Keratinocyte (primary cell): Measurements from ENCODE around the gene ELOF1. TPM values are rescaled to one million over a fixed set of nuclear protein-coding genes. Genes with fewer than 3 reads are reported as not detected.

Experiments
- DNase-seq: peaks from one replicate; pipeline ENCODE4 v3.0.0-alpha.2; 2011; ENCODE audit warnings: low read depth, missing footprints, low spot score
- FAIRE-seq: peaks from 2 replicates; lab custom pipeline; 2011; peaks lifted over from hg19 to GRCh38; lab: Jason Lieb, UNC
- H2AFZ ChIP-seq: 2 replicates; pipeline ENCODE4 v1.6.0; 2012; ENCODE audit warnings: low read length, control low read depth, inconsistent platforms; ENCODE audit not compliant: control insufficient read depth
- H3K27ac ChIP-seq: 2 replicates; pipeline ENCODE4 v1.5.1; 2011; ENCODE audit warnings: low read length; ENCODE audit not compliant: control insufficient read depth, insufficient read depth
- H3K27me3 ChIP-seq: 3 replicates; pipeline ENCODE4 v1.6.0; 2011; ENCODE audit warnings: low read length; ENCODE audit not compliant: control insufficient read depth, insufficient read depth; ENCODE audit errors: extremely low read depth
- H3K36me3 ChIP-seq, 2 experiments: 2 replicates in 1 of 2; 3 replicates in 1 of 2; pipeline ENCODE4 v1.5.1; 2011; ENCODE audit warnings: low read length in 2 of 2, mild to moderate bottlenecking in 1 of 2; ENCODE audit not compliant: control insufficient read depth in 2 of 2, insufficient read depth in 2 of 2; ENCODE audit errors: extremely low read depth in 1 of 2
- H3K4me1 ChIP-seq: 3 replicates; pipeline ENCODE4 v1.5.1; 2011; ENCODE audit warnings: low read length; ENCODE audit not compliant: control insufficient read depth, insufficient read depth; ENCODE audit errors: extremely low read depth
- H3K4me2 ChIP-seq: 3 replicates; pipeline ENCODE4 v1.6.0; 2011; ENCODE audit warnings: low read depth, low read length; ENCODE audit not compliant: control insufficient read depth, insufficient read depth; ENCODE audit errors: extremely low read depth
- H3K4me3 ChIP-seq, 3 experiments: fragments of 200-600 bp in 1 of 3; sonication (generic) in 1 of 3; 2 replicates in 2 of 3; 3 replicates in 1 of 3; pipeline ENCODE4 v1.5.1; 2011 to 2016; ENCODE audit warnings: low read length in 3 of 3, mild to moderate bottlenecking in 3 of 3, control low read depth in 2 of 3, inconsistent platforms in 1 of 3, low read depth in 1 of 3, mixed read lengths in 1 of 3, mixed run types in 1 of 3, moderate library complexity in 1 of 3; ENCODE audit not compliant: control insufficient read depth in 2 of 3, insufficient read depth in 2 of 3; ENCODE audit errors: extremely low read depth in 1 of 3
- H3K79me2 ChIP-seq: 2 replicates; pipeline ENCODE4 v1.6.0; 2012; ENCODE audit warnings: low read length; ENCODE audit not compliant: control insufficient read depth, insufficient read depth
- H3K9ac ChIP-seq: 3 replicates; pipeline ENCODE4 v1.6.0; 2011; ENCODE audit warnings: low read length; ENCODE audit not compliant: control insufficient read depth, insufficient read depth; ENCODE audit errors: extremely low read depth
- H3K9me1 ChIP-seq: 3 replicates; pipeline ENCODE4 v1.6.0; 2011; ENCODE audit warnings: low read length; ENCODE audit not compliant: control insufficient read depth, insufficient read depth; ENCODE audit errors: extremely low read depth
- H3K9me3 ChIP-seq: 2 replicates; pipeline ENCODE4 v1.5.1; 2012; ENCODE audit warnings: low read depth, low read length; ENCODE audit not compliant: control insufficient read depth
- H4K20me1 ChIP-seq: 3 replicates; pipeline ENCODE4 v1.6.0; 2011; ENCODE audit warnings: low read length; ENCODE audit not compliant: control insufficient read depth, insufficient read depth; ENCODE audit errors: extremely low read depth
- EZH2 ChIP-seq: IDR thresholded peaks from one replicate; pipeline ENCODE4 v1.6.1; 2012; ENCODE audit warnings: inconsistent platforms, mild to moderate bottlenecking, low read length, moderate library complexity
- dilution Hi-C: fragments of 300-500 bp; cut with MboI; formaldehyde crosslinking; loops from one replicate; pipeline ENCODE4 v1.7.0; 2020; ENCODE audit warnings: low sequenced_read_pairs; ENCODE audit not compliant: extremely low pct_ligation_motif_present
- polyA plus RNA-seq, 5 experiments: library from polyadenylated mRNA; depleted of rRNA in 3 of 5; stranded (reverse) in 3 of 5; stranded (forward) in 1 of 5; unstranded in 1 of 5; fragments of >200 nt; gene quantifications; 1 replicate in 1 of 5; 2 replicates in 3 of 5; 3 replicates in 1 of 5; pipeline versions ENCODE4 v1.2.1 to v1.2.3, GENCODE V29; 2011 to 2012; ENCODE audit warnings: missing spikeins in 2 of 5, low read depth in 1 of 5, low replicate concordance in 1 of 5
- TF ChIP-seq, protein P1 (sequence below), 3 experiments: IDR thresholded peaks in 1 of 3; conservative IDR thresholded peaks in 1 of 3; optimal IDR thresholded peaks in 1 of 3; 2 replicates in 2 of 3; 3 replicates in 1 of 3; pipeline versions ENCODE3 to v1.5.1; 2011; ENCODE audit warnings: low read length in 3 of 3, mild to moderate bottlenecking in 3 of 3, moderate library complexity in 2 of 3, control low read depth in 1 of 3, inconsistent platforms in 1 of 3; ENCODE audit not compliant: insufficient read depth in 2 of 3; ENCODE audit errors: extremely low read depth in 1 of 3

Gene ELOF1
- polyA plus RNA-seq, 1 donor (not counting 4 experiments of a cell fraction or from before 2014, with no cell fraction given) = 45.3 TPM

DNA sequence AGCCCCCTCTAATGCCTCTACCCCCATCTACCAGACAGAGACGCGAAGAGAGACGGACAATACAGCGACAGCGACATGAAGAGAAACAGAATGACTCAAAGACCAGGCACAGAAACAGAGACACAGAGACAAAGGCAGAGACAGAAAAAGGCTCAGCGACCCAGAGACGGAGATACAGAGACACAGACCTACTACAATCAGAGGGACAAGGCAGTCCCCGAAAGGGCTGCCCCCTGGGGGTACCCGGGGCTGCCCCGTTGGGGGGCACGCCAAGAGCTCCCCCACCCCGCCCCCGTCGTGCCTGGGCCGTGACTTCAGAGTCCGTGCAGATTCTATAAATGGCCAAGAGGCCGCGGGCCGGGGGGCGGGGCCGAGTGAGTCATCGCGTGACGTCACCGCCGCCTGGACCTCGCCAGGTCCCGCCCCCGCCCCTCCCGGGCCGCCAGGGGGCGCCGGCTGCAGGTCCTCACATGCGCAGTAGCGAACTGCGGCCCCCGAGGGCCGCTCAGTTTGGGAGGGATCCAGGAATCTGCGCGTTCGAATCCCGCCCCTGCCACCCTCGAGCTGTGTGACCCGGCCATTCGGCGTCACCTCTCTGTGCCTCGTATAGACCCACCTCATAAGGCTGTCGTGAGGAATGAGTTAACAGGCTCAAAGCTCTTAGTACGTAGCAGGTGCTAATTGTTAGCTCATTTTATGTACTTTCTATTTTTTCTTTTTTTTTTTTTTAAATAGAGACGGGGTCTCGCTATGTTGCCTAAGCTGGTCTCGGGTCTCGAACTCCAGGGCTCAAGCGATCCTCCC is 23.0 kb downstream of the ELOF1 start:
- DNase-seq (no peak), FAIRE-seq (no peak)
- no peaks in the 10 kb centered on the region for H4K20me1 ChIP-seq
- peak overlapping the region; percentile 1 for H3K9ac ChIP-seq
- H3K27ac ChIP-seq = peak overlapping the region; percentile 22
- peak overlapping the region in 1 of 3 experiments; percentile 29 for H3K4me3 ChIP-seq
- H3K4me2 ChIP-seq = peak overlapping the region; percentile 62
- no peaks in the 10 kb centered on the region for H3K36me3 ChIP-seq
- TF ChIP-seq, protein P1, sequence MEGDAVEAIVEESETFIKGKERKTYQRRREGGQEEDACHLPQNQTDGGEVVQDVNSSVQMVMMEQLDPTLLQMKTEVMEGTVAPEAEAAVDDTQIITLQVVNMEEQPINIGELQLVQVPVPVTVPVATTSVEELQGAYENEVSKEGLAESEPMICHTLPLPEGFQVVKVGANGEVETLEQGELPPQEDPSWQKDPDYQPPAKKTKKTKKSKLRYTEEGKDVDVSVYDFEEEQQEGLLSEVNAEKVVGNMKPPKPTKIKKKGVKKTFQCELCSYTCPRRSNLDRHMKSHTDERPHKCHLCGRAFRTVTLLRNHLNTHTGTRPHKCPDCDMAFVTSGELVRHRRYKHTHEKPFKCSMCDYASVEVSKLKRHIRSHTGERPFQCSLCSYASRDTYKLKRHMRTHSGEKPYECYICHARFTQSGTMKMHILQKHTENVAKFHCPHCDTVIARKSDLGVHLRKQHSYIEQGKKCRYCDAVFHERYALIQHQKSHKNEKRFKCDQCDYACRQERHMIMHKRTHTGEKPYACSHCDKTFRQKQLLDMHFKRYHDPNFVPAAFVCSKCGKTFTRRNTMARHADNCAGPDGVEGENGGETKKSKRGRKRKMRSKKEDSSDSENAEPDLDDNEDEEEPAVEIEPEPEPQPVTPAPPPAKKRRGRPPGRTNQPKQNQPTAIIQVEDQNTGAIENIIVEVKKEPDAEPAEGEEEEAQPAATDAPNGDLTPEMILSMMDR (optimal IDR thresholded peaks at IDR 0.05 in 1 of 3, IDR thresholded peaks at IDR 0.05 in 1 of 3, conservative IDR thresholded peaks at IDR 0.05 in 1 of 3; ENCODE audit: extremely low read depth in 1 of 3, insufficient read depth in 2 of 3, low read length in 3 of 3) = peak; percentile 62 to 84 (median 77)
- no peak for TF ChIP-seq EZH2
- no peaks in the 10 kb centered on the region for H3K9me1 ChIP-seq
- H2AFZ ChIP-seq = peak overlapping the region; percentile 49
- no peaks in the 10 kb centered on the region for H3K79me2 ChIP-seq
- H3K27me3 ChIP-seq = peaks cover 12% of the 10 kb centered on the region
- peaks cover 14% of the 10 kb centered on the region for H3K4me1 ChIP-seq
- dilution Hi-C loops = no loop called here
- no peaks in the 10 kb centered on the region for H3K9me3 ChIP-seq

DNA sequence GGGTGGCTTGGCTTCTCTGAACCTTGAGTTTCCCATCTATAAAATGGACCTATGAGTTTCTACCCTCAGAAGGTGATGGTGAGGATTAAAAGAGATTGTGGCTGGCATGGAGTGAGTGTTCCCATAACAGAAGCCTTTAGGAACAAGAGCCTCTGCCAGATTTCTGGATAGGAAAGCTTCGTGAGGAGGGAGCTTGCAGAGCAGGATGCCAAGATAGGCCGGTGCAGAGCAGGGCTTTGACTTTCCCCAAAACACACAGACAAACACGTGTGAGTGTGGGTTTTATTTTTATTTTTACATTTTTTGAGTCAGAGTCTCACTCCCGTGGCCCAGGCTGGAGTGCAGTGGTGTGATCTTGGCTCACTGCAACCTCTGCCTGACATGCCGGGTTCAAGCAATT is 24.1 kb downstream of the ELOF1 start:
- Histone ChIP-seq H3K4me2 (no peak overlapping the region), H3K79me2 (no peaks in the 10 kb centered on the region), H3K9ac (no peak overlapping the region), H3K27ac (no peak overlapping the region), H4K20me1 (no peaks in the 10 kb centered on the region), H3K9me1 (no peaks in the 10 kb centered on the region), H3K4me3 (no peak overlapping the region), H2AFZ (no peak overlapping the region), H3K9me3 (no peaks in the 10 kb centered on the region), H3K27me3 (peaks cover 5% of the 10 kb centered on the region), H3K36me3 (no peaks in the 10 kb centered on the region), H3K4me1 (peaks cover 14% of the 10 kb centered on the region)
- no peak for TF ChIP-seq EZH2
- TF ChIP-seq, protein P1 (optimal IDR thresholded peaks at IDR 0.05 in 1 of 3, IDR thresholded peaks at IDR 0.05 in 1 of 3, conservative IDR thresholded peaks at IDR 0.05 in 1 of 3; ENCODE audit: extremely low read depth in 1 of 3, insufficient read depth in 2 of 3, low read length in 3 of 3) = no peak
- dilution Hi-C loops = no loop called here
- FAIRE-seq (no peak), DNase-seq (no peak)
